ENCODE measurements around the gene AVPI1.

AVPI1 gene

DNA sequence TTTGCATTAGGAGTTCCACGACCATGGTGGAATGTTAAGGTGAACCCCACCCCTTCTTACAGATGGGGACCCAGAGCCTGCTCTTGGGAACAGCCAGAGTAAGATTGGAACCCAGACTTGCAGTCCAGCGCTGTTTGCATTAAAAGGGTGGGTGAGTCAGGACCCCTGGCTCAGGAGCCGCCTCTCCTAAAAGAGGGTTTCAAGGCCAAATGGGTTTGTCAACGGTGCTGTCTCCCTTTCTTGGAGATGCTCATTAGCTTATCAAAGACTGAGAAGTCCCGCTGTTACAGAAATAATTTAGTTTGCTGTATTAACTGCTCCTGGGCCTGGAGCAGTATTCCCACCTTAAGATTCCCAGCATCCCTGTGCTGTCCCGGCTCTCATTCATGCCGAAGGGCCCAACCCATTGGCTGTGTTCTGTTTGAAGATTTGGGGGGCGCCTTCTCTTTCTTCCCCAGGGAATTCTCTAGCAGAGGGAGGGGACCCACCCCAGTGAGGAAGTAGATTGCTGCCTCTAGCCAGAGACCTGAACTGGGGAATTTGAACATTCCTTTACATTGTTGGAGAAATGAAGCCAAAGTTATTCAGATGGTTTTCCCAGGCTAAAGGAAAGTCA lies 28.3 kb upstream of the AVPI1 start:
- Histone ChIP-seq H3K27me3 (ENCODE audit: insufficient read depth, low read depth, severe bottlenecking) (no peaks in the 10 kb centered on the region), H3K36me3 (no peaks in the 10 kb centered on the region), H3K4me3 (ENCODE audit: low read depth, low read length) (no peak overlapping the region), H3K9me3 (ENCODE audit: severe bottlenecking) (no peaks in the 10 kb centered on the region), H3K27ac (no peak overlapping the region)
- TF ChIP-seq, protein P1, sequence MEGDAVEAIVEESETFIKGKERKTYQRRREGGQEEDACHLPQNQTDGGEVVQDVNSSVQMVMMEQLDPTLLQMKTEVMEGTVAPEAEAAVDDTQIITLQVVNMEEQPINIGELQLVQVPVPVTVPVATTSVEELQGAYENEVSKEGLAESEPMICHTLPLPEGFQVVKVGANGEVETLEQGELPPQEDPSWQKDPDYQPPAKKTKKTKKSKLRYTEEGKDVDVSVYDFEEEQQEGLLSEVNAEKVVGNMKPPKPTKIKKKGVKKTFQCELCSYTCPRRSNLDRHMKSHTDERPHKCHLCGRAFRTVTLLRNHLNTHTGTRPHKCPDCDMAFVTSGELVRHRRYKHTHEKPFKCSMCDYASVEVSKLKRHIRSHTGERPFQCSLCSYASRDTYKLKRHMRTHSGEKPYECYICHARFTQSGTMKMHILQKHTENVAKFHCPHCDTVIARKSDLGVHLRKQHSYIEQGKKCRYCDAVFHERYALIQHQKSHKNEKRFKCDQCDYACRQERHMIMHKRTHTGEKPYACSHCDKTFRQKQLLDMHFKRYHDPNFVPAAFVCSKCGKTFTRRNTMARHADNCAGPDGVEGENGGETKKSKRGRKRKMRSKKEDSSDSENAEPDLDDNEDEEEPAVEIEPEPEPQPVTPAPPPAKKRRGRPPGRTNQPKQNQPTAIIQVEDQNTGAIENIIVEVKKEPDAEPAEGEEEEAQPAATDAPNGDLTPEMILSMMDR (IDR thresholded peaks at IDR 0.05; ENCODE audit: low read depth, low read length), result no peak
- no peak for DNase-seq

DNA sequence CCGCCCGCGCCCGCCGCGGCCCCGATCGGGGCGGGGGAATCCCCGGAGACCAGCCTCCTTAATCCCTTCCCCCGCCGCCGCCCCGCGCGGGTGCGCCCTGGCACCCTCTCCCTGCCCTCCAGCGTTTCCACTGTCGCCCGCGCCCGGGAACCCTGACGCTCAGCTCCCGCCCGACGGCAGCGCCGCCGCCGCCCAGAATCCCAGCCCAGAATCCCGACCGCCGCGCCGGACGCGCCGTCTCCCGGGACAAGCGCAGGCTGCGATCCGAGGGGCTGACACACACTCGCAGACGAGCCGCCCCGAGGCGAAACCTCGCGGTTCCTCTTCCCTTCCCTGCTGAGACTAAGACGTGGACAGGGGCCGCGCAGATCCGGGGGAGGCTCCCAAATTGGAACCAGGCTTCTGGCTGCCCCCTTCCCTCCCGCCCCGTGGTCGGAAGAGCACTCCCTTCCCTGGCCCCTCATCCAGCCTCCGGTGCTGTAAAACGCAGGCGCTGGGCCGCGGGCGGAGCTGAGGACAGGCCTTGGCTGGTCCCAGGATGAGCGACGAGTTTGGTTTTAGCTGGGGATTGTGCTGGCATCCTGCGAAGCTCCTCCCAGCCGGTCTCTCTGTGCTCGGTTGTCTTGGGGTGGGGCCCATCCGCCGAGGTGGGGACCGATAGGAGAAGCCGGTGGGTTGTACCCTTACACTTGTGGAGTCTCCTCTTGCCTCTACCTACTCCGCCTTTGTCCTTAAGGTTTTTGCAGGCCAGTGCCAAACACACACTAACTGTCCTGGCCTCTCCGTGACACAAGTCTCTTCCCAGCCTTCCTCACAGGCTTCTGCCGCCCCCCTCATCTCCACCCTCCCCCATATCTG lies 27.6 kb upstream of the AVPI1 start:
- TF ChIP-seq, protein P1 (IDR thresholded peaks at IDR 0.05; ENCODE audit: low read depth, low read length), result no peak
- H3K4me3 ChIP-seq (ENCODE audit: low read depth, low read length), result peak overlapping the region; percentile 68
- no peaks in the 10 kb centered on the region for H3K9me3 ChIP-seq (ENCODE audit: severe bottlenecking)
- H3K27me3 ChIP-seq (ENCODE audit: insufficient read depth, low read depth, severe bottlenecking), result no peaks in the 10 kb centered on the region
- DNase-seq, result peak; percentile 62
- peak overlapping the region; percentile 86 for H3K27ac ChIP-seq
- no peaks in the 10 kb centered on the region for H3K36me3 ChIP-seq

DNA sequence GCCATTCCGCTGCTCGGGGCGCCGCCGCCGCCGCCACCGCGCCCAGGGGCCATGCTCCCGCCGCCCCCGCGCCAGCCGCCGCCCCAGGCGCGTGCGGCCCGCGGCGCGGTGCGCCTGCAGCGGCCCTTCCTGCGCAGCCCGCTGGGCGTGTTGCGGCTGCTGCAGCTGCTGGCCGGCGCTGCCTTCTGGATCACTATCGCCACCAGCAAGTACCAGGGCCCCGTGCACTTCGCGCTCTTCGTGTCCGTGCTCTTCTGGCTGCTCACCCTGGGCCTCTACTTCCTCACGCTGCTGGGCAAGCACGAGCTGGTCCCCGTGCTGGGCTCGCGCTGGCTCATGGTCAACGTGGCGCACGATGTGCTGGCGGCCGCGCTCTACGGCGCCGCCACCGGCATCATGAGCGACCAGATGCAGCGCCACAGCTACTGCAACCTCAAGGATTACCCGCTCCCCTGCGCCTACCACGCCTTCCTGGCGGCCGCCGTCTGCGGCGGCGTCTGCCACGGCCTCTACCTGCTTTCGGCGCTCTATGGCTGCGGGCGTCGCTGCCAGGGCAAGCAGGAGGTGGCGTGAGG lies 26.9 kb upstream of the AVPI1 start:
- Histone ChIP-seq H3K27me3 (ENCODE audit: insufficient read depth, low read depth, severe bottlenecking) (no peaks in the 10 kb centered on the region), H3K4me3 (ENCODE audit: low read depth, low read length) (peak overlapping the region; percentile 68), H3K36me3 (no peaks in the 10 kb centered on the region), H3K27ac (peak overlapping the region; percentile 86), H3K9me3 (ENCODE audit: severe bottlenecking) (no peaks in the 10 kb centered on the region)
- TF ChIP-seq, protein P1 (IDR thresholded peaks at IDR 0.05; ENCODE audit: low read depth, low read length), result peak; percentile 53; the same call in 1 of the 2 replicates
- DNase-seq, result peak; percentile 83

DNA sequence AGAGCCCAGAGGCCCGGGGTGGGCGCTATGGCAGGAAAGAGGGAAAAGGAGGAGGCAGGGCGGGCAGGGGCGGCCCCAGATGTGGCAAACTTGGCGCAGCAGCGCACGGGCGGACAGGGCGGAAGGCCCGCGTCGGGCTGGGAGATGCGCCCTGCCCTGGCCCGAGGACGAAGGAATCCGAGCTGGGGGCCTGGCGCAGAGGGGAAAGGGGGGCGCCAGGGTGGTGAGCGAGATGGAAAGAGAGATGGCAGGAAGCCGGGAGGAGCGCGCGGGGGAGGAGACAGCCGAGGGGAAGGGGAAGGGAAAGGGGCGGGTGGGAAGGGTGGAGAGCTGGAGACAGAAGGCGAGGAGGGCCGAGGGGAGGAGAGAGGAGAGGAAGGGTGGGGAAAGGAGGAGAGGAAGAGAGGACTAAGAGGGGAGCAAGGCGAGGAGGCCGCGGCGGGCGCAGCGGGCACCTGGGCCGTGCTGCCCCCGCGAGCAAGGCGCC lies 26.3 kb upstream of the AVPI1 start, which contains the start of gene MARVELD1:
Gene MARVELD1 (plus strand): TSS at position 392 of the 487 bp plus-strand sequence. CDS start 147 bp downstream, outside the sequence.
- no peaks in the 10 kb centered on the region for H3K9me3 ChIP-seq (ENCODE audit: severe bottlenecking)
- TF ChIP-seq, protein P1 (IDR thresholded peaks at IDR 0.05; ENCODE audit: low read depth, low read length), result no peak
- no peaks in the 10 kb centered on the region for H3K36me3 ChIP-seq
- no peaks in the 10 kb centered on the region for H3K27me3 ChIP-seq (ENCODE audit: insufficient read depth, low read depth, severe bottlenecking)
- H3K27ac ChIP-seq, result peak within 1 kb of the TSS; percentile 86
- peak; percentile 80 for DNase-seq
- peak within 1 kb of the TSS; percentile 68 for H3K4me3 ChIP-seq (ENCODE audit: low read depth, low read length)

DNA sequence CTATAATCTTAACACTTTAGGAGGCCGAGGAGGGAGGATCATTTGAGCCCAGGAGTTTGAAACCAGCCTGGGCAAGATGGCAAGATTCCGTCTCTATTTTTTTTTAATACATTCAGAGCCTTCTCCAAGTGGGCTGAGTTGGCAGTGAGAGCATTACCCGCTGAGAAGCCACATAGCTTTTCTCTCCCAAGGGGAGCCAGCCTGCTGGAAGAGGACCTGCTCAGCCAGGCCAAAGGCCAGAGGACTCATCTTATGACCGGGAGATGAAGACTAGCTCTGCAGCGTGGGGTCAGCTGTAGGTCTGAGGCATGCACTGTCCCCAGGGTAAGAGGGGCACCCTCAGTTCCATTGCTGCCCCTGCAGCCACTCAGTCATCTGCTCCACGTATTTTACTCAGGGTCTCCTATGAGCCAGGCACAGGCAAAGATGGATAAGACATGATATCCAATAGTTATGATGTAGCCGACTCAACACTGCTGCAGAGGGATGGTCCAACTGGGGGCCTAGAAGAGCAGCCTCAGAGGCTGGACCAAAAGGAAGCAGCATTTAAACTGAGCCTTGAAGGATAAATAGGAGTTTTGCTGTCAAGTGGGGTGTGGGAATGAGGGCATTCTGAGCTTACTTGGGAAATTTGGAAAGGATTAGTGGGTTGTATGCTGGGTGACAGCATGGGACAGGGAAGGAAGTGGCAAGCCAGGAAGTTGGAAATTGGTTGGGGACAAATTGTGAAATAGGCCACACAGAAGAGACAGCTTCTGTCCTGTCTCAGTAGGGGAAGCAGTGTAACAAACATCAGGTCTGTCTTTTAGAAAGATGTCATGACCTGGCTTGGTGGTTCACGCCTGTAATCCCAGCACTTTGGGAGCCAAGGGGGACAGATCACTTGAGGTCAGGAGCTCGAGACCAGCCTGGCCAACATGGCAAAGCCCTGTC lies 24.9 kb upstream of the AVPI1 start:
- TF ChIP-seq, protein P1 (IDR thresholded peaks at IDR 0.05; ENCODE audit: low read depth, low read length), result no peak
- H3K27ac ChIP-seq, result no peak overlapping the region
- H3K27me3 ChIP-seq (ENCODE audit: insufficient read depth, low read depth, severe bottlenecking), result no peaks in the 10 kb centered on the region
- H3K4me3 ChIP-seq (ENCODE audit: low read depth, low read length), result no peak overlapping the region
- DNase-seq, result no peak
- no peaks in the 10 kb centered on the region for H3K9me3 ChIP-seq (ENCODE audit: severe bottlenecking)
- H3K36me3 ChIP-seq, result no peaks in the 10 kb centered on the region

All from WERI-Rb-1 (cell line).